Measurements from ENCODE around the gene ATP6AP1.

GRCh38 chrX:154411981-154412340 is 16.5 kb upstream of the ATP6AP1 start:
- TF ChIP-seq CTCF (conservative IDR thresholded peaks at IDR 0.05 in 1 of 2, IDR thresholded peaks at IDR 0.05 in 1 of 2; ENCODE audit: extremely low read depth in 1 of 2, insufficient read depth in 1 of 2, low read depth in 1 of 2, low read length in 2 of 2) (no peak), EZH2 (IDR thresholded peaks at IDR 0.05; ENCODE audit: borderline replicate concordance, low read length) (no peak)
